Left colon (tissue), 2 donors: ENCODE results near the gene TMOD2. TPM values are rescaled to one million over a fixed set of nuclear protein-coding genes. Genes with fewer than 3 reads are reported as not detected.
A peak's percentile ranks its signal among the peaks of the same experiment; 100 is the strongest.

Experiments used
- ATAC-seq: fragments of 200-7000 bp; cut with Tn5 transposase; one replicate; pipeline ENCODE4 v1.9.1; 2020; ENCODE audit warnings: mild to moderate bottlenecking, moderate library complexity
- DNase-seq, 2 donors: peaks; one replicate each; pipeline ENCODE4 v3.0.0-alpha.2; 2020
- intact Hi-C, 2 donors: fragments of 100-400 bp; cut with DNase I in 1 of 2; cut with micrococcal nuclease in 1 of 2; formaldehyde crosslinking; loops; one replicate each; pipeline versions ENCODE4 v1.11.2 to v1.14.0; 2022; cut with DNase I, micrococcal nuclease
- total RNA-seq, 2 donors: library from RNA; stranded (reverse); fragmentation: NEBNext Ultra II Directional; extraction: Animal tissue kit (Norgen Biotek cat#: 25700); gene quantifications; one replicate each; pipeline ENCODE4 v1.2.1, GENCODE V29; 2021
- donor health status: DM: no; HTN: no; CAD: no.
- donor health status: DM: yes; HTN: yes; CAD: no.

Gene TMOD2
- total RNA-seq, 2 donors from 2014 or later: 3.0 to 7.5 TPM

DNA sequence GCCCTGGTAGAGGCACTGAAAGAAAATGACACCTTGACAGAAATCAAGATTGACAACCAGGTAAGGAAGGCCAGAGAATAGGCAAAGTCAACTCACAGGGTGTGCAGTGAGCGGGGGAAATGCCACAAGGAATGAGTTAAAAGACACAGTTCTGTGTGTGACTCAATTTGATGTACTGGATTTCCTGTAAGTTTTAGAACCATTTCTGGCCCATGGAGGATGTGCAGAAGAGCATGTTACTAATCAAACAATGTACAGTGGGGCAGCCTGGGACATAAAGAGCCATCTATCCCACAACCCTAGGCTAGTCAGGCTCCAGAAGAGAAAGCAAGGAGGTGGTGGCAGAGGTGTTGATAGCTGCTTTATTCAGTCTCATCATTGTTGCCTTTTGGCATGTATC, 46.9 kb downstream of the TMOD2 start:
- DNase-seq (no peak), ATAC-seq (no peak)
- intact Hi-C loops: no loop called here

DNA sequence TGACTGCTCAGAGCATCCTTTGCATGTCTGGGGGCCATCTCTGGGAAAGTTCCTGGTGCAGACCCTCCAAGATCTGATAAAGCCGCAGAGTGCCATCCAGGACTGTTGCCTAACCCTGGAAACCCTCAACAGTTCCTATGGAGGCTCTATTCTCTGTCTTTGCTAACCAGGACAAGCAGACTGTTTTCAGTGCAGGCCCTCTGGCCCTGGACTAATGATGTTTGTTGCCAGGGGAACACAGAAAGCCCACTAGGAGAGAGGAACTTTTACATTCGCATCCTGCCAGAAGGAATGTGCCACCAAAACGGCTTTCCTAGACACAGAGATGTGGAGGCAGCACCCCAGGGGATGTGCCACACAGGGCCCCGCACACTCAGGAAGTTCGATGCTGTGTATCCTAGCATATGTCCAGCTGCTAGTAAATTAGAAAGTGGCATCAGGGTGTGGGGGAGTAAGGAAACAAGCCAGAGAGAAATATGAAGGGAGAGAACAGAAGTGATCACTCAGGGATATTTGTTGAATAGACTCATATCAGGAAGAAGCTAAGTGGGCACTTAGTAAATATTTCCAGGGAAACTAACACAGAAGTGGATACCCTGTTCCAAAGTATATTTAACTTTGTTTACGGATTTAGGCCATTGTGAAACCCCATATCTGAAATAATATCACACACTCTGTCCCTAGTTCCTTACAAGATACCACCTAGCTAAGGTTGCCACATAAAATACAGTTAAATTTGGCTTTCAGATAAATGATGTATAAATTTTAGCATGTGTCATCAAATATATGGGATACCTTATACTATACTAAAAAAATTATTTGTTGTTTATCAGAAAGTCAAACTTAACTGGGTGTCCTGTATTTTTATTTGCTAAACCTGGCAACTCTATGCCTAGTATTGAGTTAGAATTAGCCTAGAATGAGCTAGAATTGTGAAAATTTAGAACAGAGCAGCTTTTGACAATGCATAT, 48.2 kb downstream of the TMOD2 start:
- no peak for DNase-seq
- no peak for ATAC-seq
- intact Hi-C loops: no loop called here

DNA sequence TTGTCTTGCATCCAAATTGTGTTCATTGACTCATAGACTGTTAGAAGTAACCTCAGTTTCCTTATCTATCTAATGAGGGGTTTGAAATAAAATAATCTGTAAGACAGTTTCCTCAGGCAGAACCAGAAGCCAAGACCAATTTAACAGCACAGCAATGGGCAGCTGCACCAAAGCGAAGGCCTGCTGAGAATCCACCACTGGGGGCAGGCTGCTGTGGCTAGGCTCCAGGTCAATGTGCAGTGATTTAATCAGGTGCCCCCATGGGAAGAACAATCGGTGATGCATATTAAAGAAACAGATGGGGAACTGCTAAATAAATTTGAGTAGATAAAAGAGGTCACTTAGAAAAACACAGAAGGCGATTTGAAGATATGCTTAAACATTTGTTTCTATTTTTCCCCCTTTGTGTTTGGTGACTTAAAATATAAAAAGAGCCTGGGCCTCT, 50.0 kb downstream of the TMOD2 start:
- intact Hi-C loops: no loop called here
- ATAC-seq: peak; percentile 57
- peak in 1 of 2 donors; percentile 21 for DNase-seq

DNA sequence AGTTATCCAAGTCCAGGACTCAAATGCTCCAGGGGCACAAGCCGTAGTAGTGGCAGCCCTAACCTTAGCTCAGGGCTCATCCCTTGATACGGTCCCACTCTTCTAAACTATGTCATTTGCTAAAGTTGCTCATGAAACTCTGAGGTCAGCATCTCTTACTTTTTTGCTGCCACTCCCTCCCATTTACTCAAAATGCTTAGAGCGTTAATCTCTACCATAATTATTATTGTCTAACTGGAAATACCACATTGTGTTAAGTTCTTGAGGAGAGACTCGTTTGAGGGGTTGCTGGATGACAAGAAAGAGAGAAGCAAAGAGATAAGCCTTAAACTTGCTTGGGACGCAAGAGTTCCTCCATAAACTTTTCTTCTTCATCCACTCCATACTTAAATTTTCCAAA, 51.2 kb downstream of the TMOD2 start:
- DNase-seq: no peak
- ATAC-seq: no peak
- intact Hi-C loops: no loop called here

DNA sequence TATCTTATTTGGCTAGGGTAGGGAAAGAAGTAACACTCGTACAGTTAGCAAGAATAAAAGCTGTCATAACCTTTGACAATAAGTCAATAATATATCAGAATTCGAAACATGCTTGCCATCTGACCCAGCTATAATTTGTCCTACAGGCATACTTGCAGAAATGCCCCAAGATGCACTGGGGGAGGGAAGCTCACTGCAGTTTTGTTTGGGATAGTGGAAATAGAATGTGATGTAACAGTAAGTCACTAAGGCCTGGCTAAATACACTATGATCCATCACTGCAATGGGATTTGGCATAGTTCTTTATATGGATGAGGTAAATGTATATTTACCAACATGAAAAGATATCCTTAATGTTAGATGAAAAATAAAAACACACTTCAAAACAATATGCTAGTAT, 52.6 kb downstream of the TMOD2 start:
- DNase-seq (no peak), ATAC-seq (no peak)
- intact Hi-C loops: no loop called here

- intact Hi-C loops: no loop called here
- DNase-seq (no peak), ATAC-seq (no peak)
Observed at GRCh38 chr15:51806123-51806522, 54.7 kb downstream of the TMOD2 start.

DNA sequence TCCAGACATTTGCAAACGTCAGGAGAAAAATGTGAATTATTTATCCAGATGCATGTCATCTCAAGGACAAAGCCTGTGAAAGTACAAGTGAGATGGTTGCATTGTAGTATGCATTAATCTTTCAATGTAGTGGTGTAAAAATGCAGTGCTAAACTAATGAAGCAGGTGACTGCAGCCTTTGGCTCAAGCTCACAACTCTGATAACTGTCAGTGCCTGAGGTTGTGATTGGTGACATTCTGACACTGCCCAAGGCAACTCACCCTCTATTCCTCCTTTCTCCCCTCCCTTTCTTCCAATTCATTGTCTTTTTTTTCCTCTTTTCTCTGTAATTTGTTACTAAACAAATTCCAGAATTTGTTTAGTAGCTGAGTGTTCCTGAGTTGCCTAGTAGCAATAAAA, 58.1 kb downstream of the TMOD2 start:
- intact Hi-C loops: no loop called here
- DNase-seq: no peak
- no peak for ATAC-seq

DNA sequence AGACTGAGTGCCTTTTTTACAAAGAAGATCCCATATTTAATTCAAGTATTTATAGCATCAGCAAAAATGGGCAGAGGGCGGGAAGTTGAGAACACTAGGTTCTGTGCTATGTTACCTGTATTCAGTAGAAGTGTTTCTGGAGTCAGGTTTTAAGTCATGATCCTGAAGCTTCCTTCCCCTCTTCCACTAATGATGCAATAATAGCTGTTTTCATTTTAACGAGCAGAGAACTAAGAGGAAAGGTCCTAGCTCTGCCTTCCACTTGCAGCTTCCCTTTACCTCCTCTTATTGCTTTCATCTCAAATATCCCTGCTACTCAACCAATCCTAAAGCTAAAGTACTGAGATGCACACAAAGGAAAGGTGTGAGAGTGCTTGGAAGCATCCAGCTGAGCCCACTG, 61.2 kb downstream of the TMOD2 start:
- DNase-seq: no peak
- no peak for ATAC-seq
- intact Hi-C loops: no loop called here

- intact Hi-C loops: no loop called here
- DNase-seq (no peak), ATAC-seq (no peak)
Observed at GRCh38 chr15:51814606-51815005, 63.2 kb downstream of the TMOD2 start.

- intact Hi-C loops: no loop called here
- DNase-seq (no peak), ATAC-seq (peak; percentile 61)
Observed at GRCh38 chr15:51816611-51817010, 65.2 kb downstream of the TMOD2 start.

DNA sequence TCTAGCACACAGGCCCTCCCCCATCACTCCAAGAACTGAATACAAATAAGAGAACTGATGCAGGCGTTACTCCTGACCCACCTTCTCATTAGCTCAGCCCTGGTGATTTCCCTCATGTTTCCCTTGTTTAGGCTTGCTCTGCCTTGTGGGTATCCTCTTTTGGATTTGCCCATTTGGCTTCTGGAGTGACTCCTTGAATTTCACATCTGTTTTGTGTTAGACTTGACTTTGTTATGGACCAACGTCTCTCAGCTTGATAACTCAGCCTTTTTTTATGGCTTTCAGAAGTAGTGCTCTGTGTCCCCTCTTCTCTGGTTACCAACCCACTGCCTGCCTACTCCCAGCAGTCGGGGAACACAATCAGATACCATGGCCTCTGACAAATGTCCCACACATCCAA, 66.8 kb downstream of the TMOD2 start:
- intact Hi-C loops: no loop called here
- DNase-seq: no peak
- no peak for ATAC-seq

DNA sequence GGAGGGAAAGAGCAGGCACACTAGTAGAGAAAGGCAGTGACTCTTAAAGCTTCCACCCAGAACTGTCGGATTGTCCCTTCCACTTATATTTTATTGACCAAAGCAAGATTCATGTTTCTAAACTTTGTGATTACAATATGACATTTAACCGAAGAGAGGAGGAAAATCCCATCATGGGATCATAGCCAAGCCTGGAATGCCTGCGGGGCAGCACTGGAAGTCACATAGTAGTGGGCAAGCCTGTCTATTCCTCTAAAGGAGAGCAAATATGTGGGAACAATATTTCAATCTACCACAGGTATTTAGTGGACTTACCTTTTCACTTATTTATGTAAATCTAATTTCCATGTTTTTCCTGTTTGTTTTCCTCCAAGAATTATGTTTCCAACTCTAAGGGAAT, 74.3 kb downstream of the TMOD2 start:
- ATAC-seq (no peak), DNase-seq (no peak)
- intact Hi-C loops: no loop called here

GRCh38 chr15:51828621-51829375, 77.4 kb downstream of the TMOD2 start:
- intact Hi-C loops: no loop called here
- DNase-seq (no peak), ATAC-seq (no peak)

- DNase-seq (peak; percentile 91 to 94), ATAC-seq (peak; percentile 92)
- intact Hi-C loops: no loop called here
Observed at GRCh38 chr15:51829376-51830275, 78.2 kb downstream of the TMOD2 start, which contains the start of gene TMOD3. TMOD3 (plus strand) TSS chr15:51829653; CDS start chr15:51862885, 33,232 bp downstream.

GRCh38 chr15:51830276-51830806, 78.9 kb downstream of the TMOD2 start:
- ATAC-seq (peak; percentile 53), DNase-seq (peak in 1 of 2 donors; percentile 28)

DNA sequence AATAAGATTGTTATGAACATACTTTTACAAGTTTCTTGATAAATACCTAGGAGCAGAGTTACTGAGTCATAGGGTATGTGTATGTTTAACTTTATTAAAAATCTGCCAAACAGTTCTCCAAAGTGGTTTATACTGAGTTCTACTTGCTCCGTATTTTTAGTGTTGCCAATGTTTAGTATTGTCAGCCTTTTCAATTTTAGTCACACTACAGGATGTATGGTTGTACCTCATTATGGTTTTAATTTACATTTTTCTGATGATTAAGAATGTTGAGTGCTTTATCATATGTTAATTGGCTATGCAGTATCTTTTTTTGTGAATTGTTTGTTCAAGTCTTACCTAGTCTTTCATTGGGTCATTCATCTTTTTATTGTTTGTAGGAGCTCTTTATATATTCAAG, 82.4 kb downstream of the TMOD2 start:
- intact Hi-C loops: no loop called here
- ATAC-seq (no peak), DNase-seq (no peak)

More at GRCh38 chr15:51830276-51830806, 78.9 kb downstream of the TMOD2 start:
- intact Hi-C loops: no loop called here

GRCh38 chr15:51837792-51838251, 86.4 kb downstream of the TMOD2 start:
- no peak for DNase-seq

GRCh38 chr15:51838270-51838669, 86.9 kb downstream of the TMOD2 start:
- intact Hi-C loops: no loop called here
- DNase-seq: no peak
- no peak for ATAC-seq

More at GRCh38 chr15:51837792-51838251, 86.4 kb downstream of the TMOD2 start:
- intact Hi-C loops: no loop called here
- ATAC-seq: no peak
